GM19035 (cell line): Measurements from ENCODE around the gene C1orf53.

Experiments
- ATAC-seq: cut with Tn5 transposase; IDR thresholded peaks from one replicate; pipeline ENCODE4 v1.9.1; 2021; ENCODE audit not compliant: unreplicated experiment

C1orf53 gene

DNA sequence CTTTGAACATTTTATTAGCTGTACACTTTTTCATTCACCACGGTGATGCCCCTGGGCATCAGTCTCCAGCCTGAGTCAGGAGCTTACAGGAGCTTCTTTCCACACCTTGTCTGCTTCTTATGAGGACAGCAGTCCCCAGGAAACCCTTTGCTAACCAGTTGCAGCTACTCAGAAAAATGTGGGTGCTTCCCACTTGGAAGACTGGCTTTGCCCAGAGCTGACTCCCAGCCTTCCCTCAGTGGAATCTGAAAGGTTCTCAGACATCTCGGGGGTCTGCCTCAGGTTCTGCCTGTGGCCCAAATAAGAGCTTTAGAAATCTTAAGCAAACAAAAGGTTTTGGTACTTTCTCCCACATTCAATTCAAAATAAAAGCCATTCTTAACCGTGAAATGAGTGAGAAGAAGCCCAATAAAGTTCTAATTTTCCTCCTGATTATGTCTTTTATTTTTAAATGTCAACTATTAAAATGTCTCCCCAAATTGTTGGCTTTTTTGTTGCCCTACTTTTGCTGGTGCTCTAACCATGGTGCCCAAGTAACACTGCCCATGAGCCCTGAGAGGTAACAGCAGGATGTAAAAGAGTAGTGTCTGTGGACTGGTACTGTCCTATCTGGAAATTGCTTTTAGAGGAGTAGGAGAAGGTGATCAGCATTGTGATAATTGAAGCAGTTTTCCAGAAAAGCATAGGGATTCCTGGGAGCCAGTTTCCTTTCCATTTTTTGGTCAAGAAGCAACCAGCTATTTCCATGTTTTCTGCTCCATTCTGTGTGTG is 5.6 kb downstream of the C1orf53 start:
- no peak for ATAC-seq

DNA sequence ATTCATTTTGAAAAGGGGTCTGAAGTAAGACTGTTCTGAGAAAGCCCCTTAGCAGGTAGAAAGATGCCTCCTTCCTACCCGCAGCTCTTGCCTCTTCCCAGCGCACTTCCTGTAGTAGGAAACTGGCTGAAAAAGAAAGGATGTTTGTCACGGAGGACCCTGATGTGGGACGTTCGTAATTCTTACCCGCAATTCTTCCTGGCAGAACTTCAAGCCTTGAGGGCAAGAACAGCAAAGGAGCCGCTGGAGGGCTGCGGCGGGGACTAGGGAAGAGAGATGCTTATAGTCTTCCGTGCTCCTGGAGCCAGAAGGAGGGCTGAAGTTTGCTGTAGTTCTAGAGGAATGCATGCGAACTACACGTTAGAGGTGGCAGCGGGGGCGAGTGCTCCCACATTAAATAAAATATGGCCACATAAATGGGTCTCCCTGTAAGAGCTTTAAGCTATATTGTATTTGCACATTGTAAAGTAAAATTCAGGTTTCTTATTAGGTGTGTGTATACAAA is 6.3 kb downstream of the C1orf53 start:
- ATAC-seq, result no peak

DNA sequence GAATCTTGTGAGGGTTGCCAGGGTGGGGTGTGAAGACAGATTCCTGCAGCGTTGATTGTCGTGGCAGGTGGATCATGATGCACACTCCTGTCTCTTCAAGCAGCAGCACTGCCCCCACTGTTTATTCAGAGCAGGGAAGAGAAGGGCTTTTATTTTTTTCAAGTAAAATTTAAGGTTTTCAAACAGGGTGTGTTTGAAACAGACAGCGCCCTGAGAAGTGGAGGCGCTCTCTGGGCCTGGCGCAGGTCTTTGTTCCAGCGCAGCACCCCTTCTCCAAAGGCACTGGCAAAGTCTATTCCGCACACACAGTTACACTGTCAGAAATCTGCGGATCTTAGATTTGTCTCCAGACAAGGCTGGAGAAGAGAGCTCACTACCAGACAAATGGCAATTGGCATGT is 7.0 kb downstream of the C1orf53 start:
- no peak for ATAC-seq

DNA sequence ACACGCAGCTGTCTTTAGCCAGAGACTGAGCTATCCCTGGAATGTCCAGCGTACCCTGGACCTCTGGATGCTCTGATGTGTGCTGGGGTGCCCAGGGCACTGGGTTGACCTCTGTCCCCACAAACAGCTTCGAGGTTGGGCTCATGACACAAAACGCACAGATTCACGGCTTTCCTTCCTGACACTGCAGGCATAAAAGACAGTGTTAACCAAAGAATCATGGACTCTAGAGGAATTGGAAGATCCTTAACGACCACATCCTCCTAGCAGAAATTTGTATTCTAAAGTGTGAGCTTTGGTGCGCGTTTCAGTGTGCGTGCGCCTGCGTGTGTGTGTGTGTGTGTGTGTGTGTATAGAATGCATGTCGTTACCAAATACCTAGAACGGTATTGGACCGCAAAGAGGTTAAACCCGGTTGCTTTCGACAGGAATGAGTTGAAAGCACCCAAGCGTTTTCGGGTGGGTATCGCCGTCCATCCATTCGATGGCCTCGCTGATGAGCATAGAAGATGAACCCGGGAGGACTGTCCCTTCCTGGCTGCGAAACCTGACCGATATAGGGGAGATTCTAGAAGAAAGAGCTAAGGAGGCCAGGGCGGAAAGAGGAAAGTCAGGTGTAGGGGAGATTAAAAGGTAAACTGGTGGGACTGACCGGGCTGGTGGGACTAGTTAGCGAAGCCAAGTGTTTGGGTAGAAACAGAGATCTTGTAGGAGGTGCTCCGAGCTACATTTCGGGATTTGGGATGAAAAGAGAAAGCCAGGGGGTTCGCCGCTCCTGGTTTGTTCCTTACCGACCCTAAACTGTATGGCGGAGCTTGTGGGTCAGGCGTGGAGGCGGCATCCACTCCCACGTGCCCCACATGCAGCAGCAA is 7.9 kb downstream of the C1orf53 start:
- no peak for ATAC-seq

DNA sequence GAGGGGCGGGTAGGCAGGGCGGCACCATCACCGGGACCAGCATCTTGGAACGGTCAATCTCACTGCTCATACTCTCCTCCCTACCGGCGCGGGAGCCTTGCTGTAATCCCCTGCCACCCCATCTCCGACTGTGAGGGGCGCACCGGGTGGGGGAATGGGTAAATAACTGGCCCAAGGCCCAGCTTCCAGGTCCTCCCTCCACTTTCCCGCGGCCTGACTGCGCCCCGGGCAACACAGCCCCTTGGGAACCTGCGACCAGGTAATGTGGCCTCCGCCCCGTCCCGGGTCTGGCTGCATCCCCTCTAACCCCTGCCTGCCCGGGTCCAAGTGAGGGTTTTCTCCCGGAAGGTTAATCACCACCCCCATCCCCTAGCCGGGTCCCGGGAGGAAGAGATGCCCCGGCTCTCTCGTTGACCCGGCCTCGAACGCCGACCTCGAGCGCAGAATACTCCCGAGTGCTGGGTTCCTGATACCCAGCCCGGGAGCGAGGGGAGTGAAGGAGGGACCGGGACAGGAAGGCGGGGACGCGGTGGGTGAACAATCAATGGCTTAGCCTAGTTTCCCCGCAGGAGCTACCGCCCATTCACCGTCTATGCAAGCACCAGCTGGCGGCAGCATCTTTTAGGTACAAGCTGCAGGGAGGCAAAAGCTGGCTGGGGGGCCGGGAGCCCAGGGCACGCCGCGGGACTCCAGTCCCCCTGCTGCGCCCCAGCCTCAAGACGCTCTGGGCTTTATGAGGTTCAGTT is 8.9 kb downstream of the C1orf53 start:
- ATAC-seq, result no peak

DNA sequence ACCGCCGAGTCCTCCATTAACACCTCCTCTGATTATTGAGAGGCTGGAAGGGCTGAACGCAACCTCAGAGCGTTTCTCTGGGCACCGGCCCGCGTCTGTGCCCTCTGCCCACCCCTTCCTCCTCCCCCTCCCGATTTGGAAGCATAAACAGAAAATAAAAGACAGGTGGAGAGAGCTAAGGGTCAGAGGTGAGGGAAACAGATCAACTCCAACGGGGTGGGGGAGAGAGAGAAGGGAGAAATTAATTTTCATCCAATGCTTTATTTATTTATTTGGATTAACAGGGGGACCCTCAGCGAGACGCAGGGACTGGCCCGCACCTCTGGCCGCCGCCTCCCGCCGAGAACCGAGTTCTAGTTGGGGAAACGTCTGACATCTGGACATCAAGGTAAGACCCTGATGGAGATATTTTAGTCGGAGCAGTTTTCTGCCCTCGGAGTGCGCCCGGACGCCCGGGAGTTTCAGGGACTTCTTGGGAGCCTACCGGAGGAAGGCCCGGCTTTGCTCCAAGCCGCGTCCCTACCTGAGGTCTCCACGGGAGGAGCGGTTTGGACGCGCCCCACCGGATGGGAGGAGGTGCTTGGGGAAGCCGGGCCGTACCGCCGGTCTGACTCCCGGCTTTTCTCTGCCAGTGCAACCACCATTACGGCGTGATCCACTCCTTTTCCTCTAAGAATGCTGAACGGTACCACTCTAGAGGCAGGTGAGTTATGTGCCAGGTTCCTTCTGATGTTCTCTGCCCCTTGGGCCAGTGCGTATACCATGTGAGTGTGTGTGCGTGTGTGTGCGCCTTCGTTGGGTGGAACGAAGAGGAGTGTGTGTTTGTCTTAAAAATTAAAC is 9.6 kb downstream of the C1orf53 start:
- no peak for ATAC-seq

DNA sequence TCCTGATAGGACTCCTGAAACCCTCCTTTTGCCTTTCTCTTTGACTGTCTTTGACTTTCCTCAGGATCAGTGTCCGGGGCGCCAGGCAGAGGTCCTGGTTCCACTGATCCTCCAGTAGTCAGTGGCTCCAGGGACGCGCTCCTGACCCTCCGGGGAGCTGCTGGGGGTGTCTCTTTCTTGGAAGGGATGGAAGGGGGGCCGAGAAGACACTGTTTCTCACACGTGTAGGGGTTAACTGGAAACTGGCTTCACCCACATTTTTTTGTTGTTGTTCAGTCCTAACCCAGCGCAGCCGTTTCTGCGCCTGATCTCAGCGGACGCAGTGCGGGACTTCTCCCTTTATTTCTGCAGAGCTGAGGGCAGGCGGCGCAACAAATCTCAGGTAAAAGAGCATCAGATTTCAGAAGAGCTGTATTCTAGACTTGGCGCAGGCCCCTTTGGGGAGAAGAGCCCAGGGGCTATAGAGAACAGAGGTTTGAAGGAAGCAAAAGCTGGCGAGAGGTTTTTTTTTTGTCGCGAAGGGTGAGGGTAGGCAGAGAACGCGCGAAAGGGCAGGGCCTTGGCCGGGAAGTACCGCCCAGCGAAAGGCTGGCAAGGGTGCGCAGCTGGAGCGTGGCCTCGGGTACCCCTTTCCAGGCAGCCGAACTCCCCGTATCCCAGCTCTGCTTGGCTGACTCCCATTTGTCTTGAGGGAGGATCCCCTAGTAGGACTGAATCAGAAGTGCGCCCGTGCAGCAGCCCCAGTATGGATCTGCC is 10.5 kb downstream of the C1orf53 start:
- ATAC-seq, result no peak

DNA sequence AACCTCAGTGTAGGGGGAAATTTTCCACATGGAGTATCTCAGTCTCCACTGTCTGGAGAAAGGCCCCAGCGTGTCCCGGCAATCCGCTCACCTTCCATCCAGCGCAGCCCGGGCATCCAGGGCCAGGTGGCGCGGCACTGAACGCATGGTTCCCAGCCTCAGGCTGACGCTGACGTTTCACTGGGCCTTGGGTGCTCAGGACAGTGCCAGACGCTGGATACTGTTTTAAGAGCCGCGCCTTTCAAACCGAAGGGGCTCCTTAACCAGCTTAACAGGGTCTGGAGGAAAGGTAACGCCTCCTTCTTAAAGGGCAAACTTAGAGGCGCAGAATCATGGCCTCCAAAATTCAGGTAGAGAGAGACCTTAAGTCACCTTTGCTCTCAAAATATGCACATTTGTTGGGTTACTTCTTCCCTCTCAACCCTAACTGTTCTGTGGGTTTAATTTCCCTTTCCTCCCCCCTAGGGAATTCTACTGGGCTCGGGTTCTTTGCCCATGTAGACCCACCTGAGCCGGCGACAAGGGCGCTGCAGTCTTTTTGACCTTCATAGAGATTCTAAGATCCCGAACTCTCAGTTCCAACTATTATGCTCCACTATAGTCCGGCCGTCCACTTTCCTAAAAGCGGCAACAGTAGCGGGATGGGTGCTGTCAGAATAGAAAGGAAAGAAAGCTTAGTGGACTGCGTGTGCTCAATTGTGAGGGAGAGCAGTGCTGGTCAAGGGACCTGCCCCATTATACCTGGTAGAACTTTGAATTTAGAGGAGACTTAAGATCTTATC is 11.3 kb downstream of the C1orf53 start:
- ATAC-seq, result no peak

DNA sequence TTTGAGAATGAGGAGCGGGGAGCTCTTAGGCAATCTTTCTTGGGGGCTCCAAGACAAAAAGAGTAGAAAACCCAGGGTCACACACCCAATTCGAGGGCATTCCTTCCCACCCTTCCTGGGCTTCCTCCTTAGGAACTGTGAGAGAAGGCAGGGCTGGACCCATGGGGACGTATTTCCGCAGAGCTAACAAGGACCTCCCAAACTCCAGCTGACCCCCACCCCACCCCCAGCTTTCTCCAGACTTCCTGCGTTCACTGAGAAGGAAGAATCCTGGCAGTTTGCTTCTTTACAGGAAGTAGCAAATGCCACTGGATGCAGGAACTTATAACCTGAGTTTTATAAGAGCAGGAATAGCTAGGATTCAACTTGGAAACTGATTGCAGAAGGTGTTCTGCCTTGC is 12.1 kb downstream of the C1orf53 start:
- ATAC-seq, result no peak

DNA sequence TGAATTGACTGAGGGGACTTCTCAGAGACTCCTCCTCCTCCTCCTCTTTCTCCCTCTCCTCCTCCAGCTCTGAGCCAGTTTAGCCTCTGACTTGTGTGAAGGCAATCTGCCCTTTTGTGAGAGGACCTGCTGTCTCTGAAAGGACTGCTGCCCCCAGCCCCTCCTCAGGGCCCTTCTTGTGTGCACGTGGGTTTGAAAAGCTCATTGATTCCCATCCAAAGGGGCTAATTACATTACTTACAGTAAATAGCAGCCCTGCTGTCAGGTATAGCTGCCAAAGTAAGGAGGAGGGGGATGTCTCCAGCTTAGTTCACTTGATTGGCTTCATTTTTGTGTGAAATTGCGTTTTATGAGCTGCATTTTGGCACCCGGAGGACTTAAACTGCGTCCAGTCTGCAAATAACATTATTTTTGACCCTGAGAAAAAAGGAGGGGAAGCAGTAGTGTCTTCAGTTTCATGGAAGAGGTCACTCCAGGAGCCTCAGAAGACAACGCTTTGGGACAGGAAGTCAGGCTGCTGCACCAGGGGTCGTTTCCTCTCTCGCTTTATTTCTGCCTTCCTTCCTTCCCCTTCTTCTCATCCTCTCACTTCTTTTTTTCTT is 12.9 kb downstream of the C1orf53 start:
- ATAC-seq, result no peak

DNA sequence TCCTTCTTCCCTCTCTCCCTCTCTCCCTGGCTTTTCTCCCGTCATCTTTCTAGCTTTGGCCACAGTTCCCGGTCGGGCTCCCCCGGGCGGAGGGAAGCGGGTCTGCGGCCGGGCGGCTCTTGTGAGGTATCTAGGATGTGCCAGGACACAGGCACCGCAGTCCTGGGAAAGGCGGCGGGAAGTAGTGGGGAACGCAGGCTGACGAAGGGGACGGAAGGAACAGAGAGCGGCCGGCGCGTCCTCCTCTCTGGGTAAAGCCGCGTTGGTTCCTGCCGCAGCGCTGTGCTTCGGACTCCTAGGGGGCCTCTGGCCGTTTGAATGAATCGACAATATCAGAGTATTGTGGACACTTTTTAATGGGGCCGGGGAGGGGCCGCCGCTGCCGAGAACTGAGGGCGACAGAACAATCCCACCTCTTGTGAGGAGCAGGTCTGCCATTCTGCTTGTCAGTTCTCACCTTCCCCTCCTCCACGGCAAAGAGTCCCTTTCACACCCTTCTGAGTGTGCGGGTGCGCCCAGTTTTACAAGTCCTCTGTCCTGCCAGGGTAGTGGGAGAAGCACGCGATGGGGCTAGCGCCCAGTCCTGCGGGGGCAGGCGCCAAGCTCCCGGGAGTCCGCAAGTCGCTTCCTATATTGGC is 13.6 kb downstream of the C1orf53 start:
- no peak for ATAC-seq

DNA sequence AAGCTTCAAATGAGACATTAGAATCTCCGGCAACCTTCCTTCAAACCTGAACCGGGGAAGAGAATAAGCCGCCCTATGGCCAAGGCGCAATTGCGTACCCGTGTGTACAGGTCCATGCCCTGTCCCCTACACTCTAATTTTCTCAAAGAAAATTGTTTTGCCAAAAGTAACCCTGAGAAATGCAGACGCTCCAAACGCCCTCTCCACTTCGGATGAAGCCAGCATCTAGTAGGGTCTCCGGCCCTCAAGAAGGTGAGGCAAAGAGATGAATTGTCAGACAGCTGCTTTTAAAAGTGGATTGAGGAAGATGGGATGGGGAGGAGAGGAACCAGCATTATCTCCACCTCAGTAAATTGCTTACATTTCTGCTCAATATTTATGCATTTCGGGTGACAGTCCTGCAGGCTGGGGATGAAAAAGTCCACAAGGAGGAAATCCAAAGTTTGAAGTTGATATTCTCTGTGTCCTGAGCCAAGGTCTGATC is 14.1 kb downstream of the C1orf53 start:
- no peak for ATAC-seq

DNA sequence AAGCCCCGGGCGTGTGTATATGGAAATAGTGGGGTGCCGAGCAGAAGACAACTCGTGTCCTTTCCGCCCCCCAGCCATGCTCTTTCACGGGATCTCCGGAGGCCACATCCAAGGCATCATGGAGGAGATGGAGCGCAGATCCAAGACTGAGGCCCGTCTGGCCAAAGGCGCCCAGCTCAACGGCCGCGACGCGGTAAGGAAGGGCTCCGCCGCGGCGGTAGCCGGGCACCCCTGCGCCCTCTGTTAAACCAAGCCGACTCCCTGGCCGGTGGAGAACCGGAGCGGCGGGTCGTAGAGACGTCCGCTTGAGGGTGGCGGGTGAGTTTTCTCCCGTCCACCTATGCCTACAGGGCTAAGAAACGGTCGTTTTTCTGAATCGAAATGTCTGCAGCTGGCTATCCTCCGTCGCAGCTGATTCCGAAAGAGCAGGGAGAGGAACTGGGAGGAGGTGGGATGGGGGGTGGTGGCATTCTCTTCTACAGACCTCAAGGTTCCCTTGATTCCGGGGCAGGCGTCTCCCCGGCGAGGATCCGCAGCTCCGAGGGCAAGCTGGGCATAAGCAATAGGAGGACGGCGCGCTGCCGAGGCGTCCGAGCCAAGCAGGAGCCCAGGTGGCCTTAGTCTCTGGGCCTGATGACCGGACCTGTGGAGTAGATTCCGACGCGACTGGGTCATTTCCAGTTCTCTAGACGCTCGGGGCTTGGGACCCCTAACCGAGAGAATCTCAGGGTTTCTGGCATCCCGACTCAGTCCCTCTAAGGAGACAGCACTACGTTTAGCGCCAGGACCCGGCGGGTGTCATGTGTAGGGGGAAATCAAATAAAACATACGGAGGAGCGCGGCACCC is 15.6 kb downstream of the C1orf53 start:
- no peak for ATAC-seq

DNA sequence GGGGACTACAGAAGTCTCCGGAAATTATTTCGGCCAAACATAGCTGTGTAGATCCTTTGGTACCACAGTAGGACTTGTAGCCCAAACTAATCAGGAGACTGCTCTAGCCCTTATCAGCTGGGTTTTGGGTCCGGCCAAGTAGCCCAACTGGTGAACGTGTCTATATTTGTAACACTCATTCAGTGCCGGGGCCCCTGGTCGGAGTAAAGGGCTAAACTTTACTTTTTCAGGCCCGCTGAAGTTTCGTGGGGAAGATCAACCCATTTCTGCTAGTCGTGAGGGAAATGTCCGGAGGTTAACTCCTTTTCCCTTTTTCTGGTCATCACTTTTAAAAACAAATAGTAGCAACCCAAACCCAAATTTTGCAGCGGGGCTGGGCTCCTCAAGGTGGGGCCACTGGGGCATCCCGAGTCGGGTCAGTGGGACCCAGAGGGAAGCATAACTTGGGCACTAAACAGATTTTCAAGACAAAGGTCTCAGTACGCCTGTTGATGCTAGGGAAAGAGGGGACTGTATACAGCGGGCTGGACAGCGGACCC is 16.4 kb downstream of the C1orf53 start:
- no peak for ATAC-seq

DNA sequence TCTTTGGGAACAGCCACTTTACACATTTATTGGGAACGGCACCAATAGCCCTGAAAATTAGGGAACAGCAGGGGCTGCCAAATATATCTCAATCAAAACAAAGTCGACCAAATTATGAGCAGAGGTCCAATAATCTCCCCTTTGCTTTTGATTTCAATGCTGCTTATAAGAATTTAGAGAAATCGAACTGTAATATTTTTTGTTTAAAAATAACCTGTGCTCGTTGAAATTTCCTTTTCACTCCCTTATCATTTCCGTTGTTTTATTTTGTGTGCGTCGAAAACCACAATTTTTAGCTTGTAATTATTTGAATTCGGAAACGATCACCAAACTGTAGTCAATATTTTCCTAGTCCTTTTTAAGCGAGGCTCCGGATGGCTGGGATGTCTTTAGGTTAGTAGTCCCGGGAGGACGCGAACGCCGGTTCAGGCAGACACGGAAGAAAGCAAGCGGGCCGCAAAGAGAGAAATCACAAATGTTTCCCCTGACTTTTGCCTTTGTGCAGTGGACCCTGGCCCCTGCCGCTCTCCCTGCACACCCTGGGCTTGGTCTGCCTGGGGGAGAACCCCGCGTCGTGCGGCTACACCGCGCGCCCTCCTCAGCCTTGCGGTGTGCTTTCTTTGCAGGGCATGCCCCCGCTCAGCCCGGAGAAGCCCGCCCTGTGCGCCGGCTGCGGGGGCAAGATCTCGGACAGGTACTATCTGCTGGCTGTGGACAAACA is 17.1 kb downstream of the C1orf53 start:
- no peak for ATAC-seq

DNA sequence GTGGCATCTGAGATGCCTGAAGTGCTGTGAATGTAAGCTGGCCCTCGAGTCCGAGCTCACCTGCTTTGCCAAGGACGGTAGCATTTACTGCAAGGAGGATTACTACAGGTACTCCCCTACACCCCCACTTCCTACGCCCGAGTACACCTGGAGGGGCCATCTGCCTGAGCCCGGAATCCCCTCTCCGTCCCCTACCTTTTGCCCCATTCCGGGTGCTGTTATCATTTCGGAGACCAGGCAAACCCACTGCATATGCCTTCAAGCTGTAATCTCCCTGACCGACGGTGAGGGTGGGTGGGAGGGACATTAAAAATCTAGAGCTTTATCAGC is 17.6 kb downstream of the C1orf53 start:
- no peak for ATAC-seq
